Nephron (organoid): ENCODE results near the gene GNAS-AS1.

ENCODE experiments used
- H3K27ac Mint-ChIP-seq, 3 experiments: 2 replicates each; pipeline ENCODE4 v1.8.0; 2020; ENCODE audit warnings: mixed read lengths in 3 of 3, mild to moderate bottlenecking in 2 of 3, moderate library complexity in 1 of 3
- H3K27me3 Mint-ChIP-seq: 2 replicates; pipeline ENCODE4 v1.8.0; 2021; ENCODE audit warnings: low read depth, mild to moderate bottlenecking, moderate library complexity, mixed read lengths
- H3K36me3 Mint-ChIP-seq: 2 replicates; pipeline ENCODE4 v1.8.0; 2020; ENCODE audit warnings: low read depth, mixed read lengths
- H3K4me1 Mint-ChIP-seq: 2 replicates; pipeline ENCODE4 v1.8.0; 2020; ENCODE audit warnings: mixed read lengths
- H3K4me3 Mint-ChIP-seq, 3 experiments: 2 replicates each; pipeline ENCODE4 v1.8.0; 2020; ENCODE audit warnings: mild to moderate bottlenecking in 3 of 3, mixed read lengths in 3 of 3, moderate library complexity in 2 of 3
- H3K9me3 Mint-ChIP-seq: 2 replicates; pipeline ENCODE4 v1.8.0; 2020; ENCODE audit warnings: mixed read lengths
- TF ChIP-seq, protein P1 (sequence below), 3 experiments: fragments of 200-600 bp; sonication (generic); IDR thresholded peaks; one replicate each; pipeline ENCODE4 v1.5.0; 2021; ENCODE audit warnings: antibody characterized with exemption in 3 of 3; ENCODE audit not compliant: unreplicated experiment in 3 of 3

The GNAS-AS1 gene

GRCh38 chr20:58828136-58828535 lies 22.6 kb downstream of the GNAS-AS1 start:
- Mint-ChIP-seq H3K4me1 (peaks cover 73% of the 10 kb centered on the region), H3K9me3 (no peaks in the 10 kb centered on the region), H3K4me3 (peak overlapping the region in 1 of 3 experiments; percentile 60), H3K27ac (peak overlapping the region in 2 of 3 experiments; percentile 19 to 66), H3K27me3 (peaks cover 3% of the 10 kb centered on the region), H3K36me3 (peaks cover 23% of the 10 kb centered on the region)
- TF ChIP-seq, protein P1, sequence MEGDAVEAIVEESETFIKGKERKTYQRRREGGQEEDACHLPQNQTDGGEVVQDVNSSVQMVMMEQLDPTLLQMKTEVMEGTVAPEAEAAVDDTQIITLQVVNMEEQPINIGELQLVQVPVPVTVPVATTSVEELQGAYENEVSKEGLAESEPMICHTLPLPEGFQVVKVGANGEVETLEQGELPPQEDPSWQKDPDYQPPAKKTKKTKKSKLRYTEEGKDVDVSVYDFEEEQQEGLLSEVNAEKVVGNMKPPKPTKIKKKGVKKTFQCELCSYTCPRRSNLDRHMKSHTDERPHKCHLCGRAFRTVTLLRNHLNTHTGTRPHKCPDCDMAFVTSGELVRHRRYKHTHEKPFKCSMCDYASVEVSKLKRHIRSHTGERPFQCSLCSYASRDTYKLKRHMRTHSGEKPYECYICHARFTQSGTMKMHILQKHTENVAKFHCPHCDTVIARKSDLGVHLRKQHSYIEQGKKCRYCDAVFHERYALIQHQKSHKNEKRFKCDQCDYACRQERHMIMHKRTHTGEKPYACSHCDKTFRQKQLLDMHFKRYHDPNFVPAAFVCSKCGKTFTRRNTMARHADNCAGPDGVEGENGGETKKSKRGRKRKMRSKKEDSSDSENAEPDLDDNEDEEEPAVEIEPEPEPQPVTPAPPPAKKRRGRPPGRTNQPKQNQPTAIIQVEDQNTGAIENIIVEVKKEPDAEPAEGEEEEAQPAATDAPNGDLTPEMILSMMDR (IDR thresholded peaks at IDR 0.05; ENCODE audit: unreplicated experiment in 3 of 3), result no peak

GRCh38 chr20:58826271-58826670 lies 24.4 kb downstream of the GNAS-AS1 start:
- Mint-ChIP-seq H3K9me3 (no peaks in the 10 kb centered on the region), H3K4me3 (peak overlapping the region in 1 of 3 experiments; percentile 66), H3K36me3 (peaks cover 17% of the 10 kb centered on the region), H3K4me1 (peaks cover 75% of the 10 kb centered on the region), H3K27ac (peak overlapping the region in 2 of 3 experiments; percentile 21 to 37), H3K27me3 (peaks cover 3% of the 10 kb centered on the region)
- TF ChIP-seq, protein P1 (IDR thresholded peaks at IDR 0.05; ENCODE audit: unreplicated experiment in 3 of 3), result no peak

DNA sequence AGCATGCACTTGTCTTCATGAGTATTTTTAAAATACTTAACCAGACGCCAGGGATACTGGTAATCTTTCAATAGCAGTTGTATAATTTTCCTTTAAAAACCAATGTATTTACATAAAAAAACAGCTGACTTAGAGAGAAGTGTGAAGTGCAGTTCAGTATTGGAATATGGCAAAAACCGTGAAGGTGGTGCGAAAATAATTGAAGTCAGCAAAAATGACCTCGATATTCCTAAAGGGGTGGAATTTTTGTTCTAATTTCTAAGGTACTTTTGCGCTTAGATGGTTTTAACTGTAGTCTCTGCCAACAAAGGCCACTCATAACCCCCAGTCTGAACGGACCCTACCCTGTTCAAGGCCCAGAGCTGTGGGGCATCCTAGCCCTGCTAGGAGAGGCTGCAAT lies 25.3 kb downstream of the GNAS-AS1 start:
- Mint-ChIP-seq H3K27me3 (peaks cover 3% of the 10 kb centered on the region), H3K4me1 (peaks cover 84% of the 10 kb centered on the region), H3K9me3 (peaks cover 3% of the 10 kb centered on the region), H3K36me3 (peaks cover 21% of the 10 kb centered on the region), H3K27ac (no peak overlapping the region), H3K4me3 (peak overlapping the region in 1 of 3 experiments; percentile 11)
- TF ChIP-seq, protein P1 (IDR thresholded peaks at IDR 0.05; ENCODE audit: unreplicated experiment in 3 of 3), result no peak

DNA sequence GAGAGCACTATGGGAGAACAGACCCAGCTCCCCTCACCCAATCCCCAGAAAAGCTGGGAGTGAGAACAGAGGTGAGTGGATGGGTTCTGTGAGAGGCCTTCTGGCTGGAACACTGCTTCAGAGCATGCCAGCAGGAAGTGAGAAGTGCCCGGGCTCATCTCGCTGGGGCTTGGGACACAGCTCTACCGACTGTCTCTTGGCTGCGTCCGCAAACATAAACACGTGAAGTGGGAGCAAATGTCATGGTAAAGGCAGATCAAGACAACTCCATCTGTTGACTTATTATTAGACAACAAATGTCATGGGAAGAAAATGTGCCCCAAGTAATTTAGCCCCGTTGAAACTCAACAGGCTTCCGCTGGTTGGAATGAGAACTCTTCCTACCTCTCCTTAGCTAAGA lies 25.9 kb downstream of the GNAS-AS1 start:
- Mint-ChIP-seq H3K4me3 (peak overlapping the region in 1 of 3 experiments; percentile 41), H3K9me3 (peaks cover 4% of the 10 kb centered on the region), H3K36me3 (peaks cover 21% of the 10 kb centered on the region), H3K4me1 (peaks cover 83% of the 10 kb centered on the region), H3K27me3 (peaks cover 3% of the 10 kb centered on the region), H3K27ac (peak overlapping the region in 1 of 3 experiments; percentile 55)
- TF ChIP-seq, protein P1 (IDR thresholded peaks at IDR 0.05; ENCODE audit: unreplicated experiment in 3 of 3), result no peak

DNA sequence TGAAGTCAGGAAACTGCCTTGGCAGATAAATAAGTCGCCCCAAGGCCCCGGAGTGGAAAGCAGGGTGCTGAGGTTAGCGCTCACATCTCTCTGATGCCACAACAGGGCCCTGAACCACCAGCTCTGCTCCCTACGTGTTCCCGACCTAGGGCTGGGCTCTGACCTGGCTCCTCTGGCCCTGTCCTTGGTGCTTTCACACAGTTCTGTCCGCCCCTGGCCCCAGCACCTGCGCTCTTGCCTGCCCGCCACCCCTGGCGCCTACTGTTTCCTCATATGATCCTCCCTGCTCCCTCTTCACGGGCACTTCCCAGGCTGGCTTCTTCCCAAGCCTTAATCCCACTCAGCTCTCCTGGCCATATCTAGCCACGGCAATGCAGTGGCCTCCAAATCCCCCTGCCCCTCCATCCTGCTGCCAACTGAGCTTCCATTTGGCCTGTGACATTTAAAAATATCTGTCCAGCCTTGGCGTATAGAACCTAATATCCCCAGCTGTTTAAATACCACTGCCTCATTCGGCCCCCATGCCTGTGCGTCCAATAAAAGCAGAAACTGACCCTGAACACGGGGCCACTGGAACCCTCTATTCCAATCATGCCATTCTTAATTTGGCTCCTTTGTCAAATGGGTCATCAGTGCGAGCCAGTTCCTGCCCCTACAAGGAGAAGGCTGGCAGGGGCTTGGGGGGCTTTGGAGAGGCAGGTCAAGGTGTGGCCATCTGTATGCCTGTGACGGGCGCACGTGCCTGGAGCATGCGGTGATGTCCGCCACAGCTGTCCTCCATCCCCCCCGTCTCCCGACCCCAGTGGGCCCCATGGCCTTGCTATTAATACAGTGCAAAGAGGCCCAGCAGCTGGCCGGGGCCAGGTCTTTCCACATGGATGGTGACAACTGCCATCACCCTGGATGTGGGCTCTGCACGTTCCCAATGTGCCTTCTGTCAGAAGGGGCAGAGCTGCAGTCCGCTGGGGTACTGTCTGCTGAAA lies 27.7 kb downstream of the GNAS-AS1 start:
- H3K4me1 Mint-ChIP-seq, result peaks cover 81% of the 10 kb centered on the region
- peaks cover 29% of the 10 kb centered on the region for H3K36me3 Mint-ChIP-seq
- H3K9me3 Mint-ChIP-seq, result peaks cover 4% of the 10 kb centered on the region
- TF ChIP-seq, protein P1 (IDR thresholded peaks at IDR 0.05; ENCODE audit: unreplicated experiment in 3 of 3), result no peak
- H3K4me3 Mint-ChIP-seq, result peak overlapping the region in 2 of 3 experiments; percentile 41 to 60
- peak overlapping the region; percentile 6 to 78 (median 58) for H3K27ac Mint-ChIP-seq
- H3K27me3 Mint-ChIP-seq, result peaks cover 8% of the 10 kb centered on the region
